Endothelial cell of umbilical vein (primary cell): ENCODE data around the gene ZBED4. TPM values are rescaled to one million over a fixed set of nuclear protein-coding genes. Genes with fewer than 3 reads are reported as not detected.

Experiments used
- BruUV-seq: library from RNA; stranded (reverse); fragments of 400-500 nt; replicated peaks from 2 replicates; lab custom pipeline; 2021; lab: Mats Ljungman, UMichigan
- CTCF ChIA-PET: fragments of 300-600, 350-600 bp; sonication (Branson Sonifier 250); formaldehyde crosslinking; loops from one replicate; lab custom pipeline; 2021; ENCODE audit warnings: antibody characterized with exemption, inconsistent platforms; lab: Charles Lee
- POLR2A ChIA-PET: fragments of 300-600, 350-600 bp; sonication (Branson Sonifier 250); formaldehyde crosslinking; loops from one replicate; lab custom pipeline; 2021; ENCODE audit warnings: antibody characterized with exemption, inconsistent platforms; lab: Charles Lee
- DNase-seq: peaks from one replicate; pipeline ENCODE4 v3.0.0-alpha.2; 2011; ENCODE audit warnings: low read depth, low spot score
- FAIRE-seq: peaks from 2 replicates; lab custom pipeline; 2011; peaks lifted over from hg19 to GRCh38; lab: Jason Lieb, UNC
- H2AFZ ChIP-seq: 2 replicates; pipeline ENCODE4 v1.6.0; 2012; ENCODE audit warnings: low read depth, low read length, control low read depth, inconsistent platforms
- H3K27ac ChIP-seq: 2 replicates; pipeline ENCODE4 v1.5.1; 2011; ENCODE audit warnings: low read depth, mild to moderate bottlenecking, control low read depth, low read length, moderate library complexity; ENCODE audit not compliant: insufficient read depth
- H3K27me3 ChIP-seq, 2 experiments: 2 replicates each; pipeline versions ENCODE4 v1.6.0 to v1.6.1; 2011; ENCODE audit warnings: low read length in 2 of 2, mixed read lengths in 1 of 2; ENCODE audit not compliant: control insufficient read depth in 2 of 2, insufficient read depth in 2 of 2
- H3K36me3 ChIP-seq, 2 experiments: 2 replicates in 1 of 2; 3 replicates in 1 of 2; pipeline ENCODE4 v1.5.1; 2011; ENCODE audit warnings: low read length in 2 of 2, mild to moderate bottlenecking in 1 of 2, moderate library complexity in 1 of 2; ENCODE audit not compliant: control insufficient read depth in 2 of 2, insufficient read depth in 2 of 2; ENCODE audit errors: extremely low read depth in 1 of 2
- H3K4me1 ChIP-seq: 3 replicates; pipeline ENCODE4 v1.5.1; 2011; ENCODE audit warnings: mild to moderate bottlenecking, low read length; ENCODE audit not compliant: control insufficient read depth, insufficient read depth; ENCODE audit errors: extremely low read depth
- H3K4me2 ChIP-seq: 2 replicates; pipeline ENCODE4 v1.6.1; 2011; ENCODE audit warnings: low read length, control low read depth, mixed read lengths; ENCODE audit not compliant: insufficient read depth
- H3K4me3 ChIP-seq, 3 experiments: fragments of 200-600 bp in 1 of 3; sonication (generic), shearing (Covaris generic) in 1 of 3; replicated peaks in 1 of 3; 2 replicates each; pipeline ENCODE4 v1.5.1; 2011 to 2016; ENCODE audit warnings: control low read depth in 3 of 3, low read length in 3 of 3, mild to moderate bottlenecking in 2 of 3, inconsistent platforms in 1 of 3, low read depth in 1 of 3, moderate library complexity in 1 of 3; ENCODE audit not compliant: insufficient read depth in 1 of 3
- H3K79me2 ChIP-seq: 2 replicates; pipeline ENCODE4 v1.6.0; 2012; ENCODE audit warnings: low read length, inconsistent platforms; ENCODE audit not compliant: control insufficient read depth, insufficient read depth
- H3K9ac ChIP-seq: replicated peaks from 2 replicates; pipeline ENCODE3; 2011; ENCODE audit warnings: low read length, control low read depth; ENCODE audit not compliant: insufficient read depth; ENCODE audit errors: extremely low read depth
- H3K9me1 ChIP-seq: replicated peaks from 3 replicates; pipeline ENCODE4 v1.6.0; 2011; ENCODE audit warnings: mild to moderate bottlenecking, low read length; ENCODE audit not compliant: control insufficient read depth, insufficient read depth; ENCODE audit errors: extremely low read depth
- H3K9me3 ChIP-seq: replicated peaks from 2 replicates; pipeline ENCODE4 v1.5.1; 2012; ENCODE audit warnings: low read length, inconsistent platforms; ENCODE audit not compliant: control insufficient read depth, insufficient read depth
- H4K20me1 ChIP-seq: replicated peaks from 2 replicates; pipeline ENCODE3; 2011; ENCODE audit warnings: mild to moderate bottlenecking, low read length; ENCODE audit not compliant: control insufficient read depth, insufficient read depth; ENCODE audit errors: extremely low read depth
- EZH2 ChIP-seq: IDR thresholded peaks from 2 replicates; pipeline ENCODE4 v1.6.1; 2012; ENCODE audit warnings: borderline replicate concordance, low read depth, mild to moderate bottlenecking, moderate library complexity, low read length, inconsistent platforms; ENCODE audit not compliant: severe bottlenecking
- FOS ChIP-seq: IDR thresholded peaks from 2 replicates; pipeline ENCODE4 v1.6.1; 2011; ENCODE audit warnings: mild to moderate bottlenecking, low read length, moderate library complexity, borderline replicate concordance; ENCODE audit not compliant: insufficient read depth
- JUN ChIP-seq: IDR thresholded peaks from 2 replicates; pipeline ENCODE4 v1.6.1; 2011; ENCODE audit warnings: borderline replicate concordance, low read depth; ENCODE audit not compliant: insufficient read length, insufficient read depth
- MYC ChIP-seq: IDR thresholded peaks from one replicate; pipeline ENCODE4 v1.6.1; 2011; ENCODE audit warnings: mild to moderate bottlenecking, low read depth, low read length
- POLR2A ChIP-seq: IDR thresholded peaks from 2 replicates; pipeline ENCODE4 v1.6.1; 2012; ENCODE audit warnings: low read depth, mild to moderate bottlenecking, control low read depth, low read length
- POLR2AphosphoS5 ChIP-seq: IDR thresholded peaks from 2 replicates; pipeline ENCODE4 v1.6.1; 2012; ENCODE audit warnings: low read depth, mild to moderate bottlenecking, control low read depth, low read length, moderate library complexity; ENCODE audit not compliant: insufficient read depth
- dilution Hi-C: fragments of 300-500 bp; cut with MboI; formaldehyde crosslinking; loops from one replicate; pipeline ENCODE4 v1.15.0; 2019; ENCODE audit warnings: low sequenced_read_pairs; ENCODE audit not compliant: extremely low pct_ligation_motif_present
- intact Hi-C: fragments of 100-400 bp; cut with micrococcal nuclease; formaldehyde crosslinking; loops from one replicate; pipeline ENCODE4 v1.10.0; 2022
- polyA plus RNA-seq, 4 experiments: library from polyadenylated mRNA; depleted of rRNA in 3 of 4; stranded (reverse) in 3 of 4; unstranded in 1 of 4; fragments of >200 nt; gene quantifications; 2 replicates each; pipeline versions ENCODE4 v1.2.1 to v1.2.3, GENCODE V29; 2011 to 2012; ENCODE audit warnings: missing spikeins in 1 of 4
- total RNA-seq: library from RNA; stranded (reverse); gene quantifications from 2 replicates; pipeline ENCODE4 v1.2.3, GENCODE V29; 2021
- TF ChIP-seq, protein P1 (sequence below): IDR thresholded peaks from 2 replicates; pipeline ENCODE4 v1.6.1; 2011; ENCODE audit not compliant: insufficient read depth, insufficient read length

Gene ZBED4
- total and polyA plus RNA-seq, 2 donors (not counting 3 experiments of a cell fraction or from before 2014, with no cell fraction given) = 8.6 to 18.2 TPM

DNA sequence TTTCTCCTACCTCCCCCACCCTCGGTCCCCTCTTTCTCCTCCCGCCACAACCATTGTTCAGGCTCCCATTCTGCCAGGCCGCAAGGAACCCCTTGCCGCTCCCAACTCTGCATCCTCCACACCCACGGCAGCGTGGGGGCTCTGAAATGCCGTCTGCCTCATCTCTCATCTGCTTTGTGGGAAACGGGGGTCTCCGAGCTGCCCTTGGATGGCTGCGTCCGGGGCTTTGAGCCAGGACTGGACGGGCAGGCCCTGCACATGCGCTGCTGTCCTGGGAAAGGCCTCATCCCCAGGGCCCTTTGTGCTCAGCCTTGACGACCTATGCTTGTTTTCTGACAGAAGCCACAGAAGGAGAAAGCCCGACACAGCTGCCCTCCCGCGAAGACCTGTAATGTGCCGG is 73.3 kb downstream of the ZBED4 start:
- H2AFZ ChIP-seq = no peak overlapping the region
- H3K4me1 ChIP-seq = peaks cover 20% of the 10 kb centered on the region
- no peaks in the 10 kb centered on the region for H3K9me1 ChIP-seq
- dilution Hi-C loops (no loop called here), intact Hi-C loops (no loop called here)
- CTCF ChIA-PET = interaction anchor here (1.0 to 2.3 kb wide), 3 partner anchors 103 to 160 kb away, joined by 3 to 31 read pairs (median 12); no protein-coding TSS in a partner anchor
- H3K27ac ChIP-seq = no peak overlapping the region
- no peaks in the 10 kb centered on the region for H3K9me3 ChIP-seq
- TF ChIP-seq JUN (no peak), POLR2AphosphoS5 (no peak), POLR2A (no peak), EZH2 (no peak)
- DNase-seq = no peak
- POLR2A ChIA-PET = no interaction called here
- no TSS peak for BruUV-seq
- H3K4me3 ChIP-seq = no peak overlapping the region
- no peak for FAIRE-seq
- no peak overlapping the region for H3K4me2 ChIP-seq
- H3K36me3 ChIP-seq = no peaks in the 10 kb centered on the region
- no peaks in the 10 kb centered on the region for H4K20me1 ChIP-seq
- no peak overlapping the region for H3K9ac ChIP-seq
- H3K79me2 ChIP-seq = no peaks in the 10 kb centered on the region
- H3K27me3 ChIP-seq = no peaks in the 10 kb centered on the region

DNA sequence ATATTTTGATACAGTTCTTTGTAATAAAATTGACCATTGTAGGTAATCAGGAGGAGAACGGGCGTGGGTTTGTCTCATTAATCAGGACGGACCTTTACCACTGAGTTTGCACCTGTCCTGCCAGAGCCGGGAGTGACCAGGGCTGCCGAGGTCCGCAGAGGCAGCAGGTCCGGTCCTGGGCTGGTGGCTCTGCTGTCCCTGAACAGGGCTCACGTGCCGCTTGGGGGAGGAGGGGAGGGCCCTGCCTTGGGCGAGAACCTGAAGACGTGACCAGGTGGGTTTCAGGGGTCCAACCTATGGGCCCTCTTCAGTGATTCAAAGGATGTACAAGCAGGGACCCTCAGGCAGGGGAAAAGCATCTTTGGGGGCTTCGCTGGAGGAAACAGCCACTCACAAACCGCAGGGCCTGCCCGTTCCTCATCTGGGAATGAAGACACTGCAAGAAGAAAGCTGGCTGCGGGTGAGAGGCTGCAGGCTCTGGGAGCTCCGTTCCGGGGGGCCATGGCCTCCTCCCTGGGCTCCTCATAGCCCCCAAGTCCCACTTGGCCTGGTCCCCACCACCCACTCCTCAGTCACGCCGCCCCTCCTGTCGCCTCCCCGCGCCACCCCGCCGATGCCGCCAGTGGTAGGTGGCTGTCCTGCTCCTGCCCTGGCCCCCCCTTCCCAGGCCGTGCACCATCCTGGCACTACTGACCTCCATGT is 74.0 kb downstream of the ZBED4 start:
- FAIRE-seq (no peak), DNase-seq (no peak)
- no peak overlapping the region for H3K27ac ChIP-seq
- intact Hi-C loops (no loop called here), dilution Hi-C loops (no loop called here)
- H3K9me1 ChIP-seq = no peaks in the 10 kb centered on the region
- no peak overlapping the region for H3K4me3 ChIP-seq
- TF ChIP-seq FOS (no peak), EZH2 (no peak), MYC (no peak)
- TF ChIP-seq, protein P1, sequence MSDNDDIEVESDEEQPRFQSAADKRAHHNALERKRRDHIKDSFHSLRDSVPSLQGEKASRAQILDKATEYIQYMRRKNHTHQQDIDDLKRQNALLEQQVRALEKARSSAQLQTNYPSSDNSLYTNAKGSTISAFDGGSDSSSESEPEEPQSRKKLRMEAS = no peak
- peaks cover 20% of the 10 kb centered on the region for H3K4me1 ChIP-seq
- no peaks in the 10 kb centered on the region for H3K36me3 ChIP-seq
- no TSS peak for BruUV-seq
- ChIA-PET POLR2A (no interaction called here), CTCF (interaction anchor here (1.0 to 2.3 kb wide), 2 partner anchors 102 to 160 kb away, joined by 3 to 31 read pairs; no protein-coding TSS in a partner anchor)
- no peaks in the 10 kb centered on the region for H3K9me3 ChIP-seq
- no peaks in the 10 kb centered on the region for H3K27me3 ChIP-seq
- H3K4me2 ChIP-seq = no peak overlapping the region
- no peaks in the 10 kb centered on the region for H3K79me2 ChIP-seq
- H2AFZ ChIP-seq = no peak overlapping the region
- no peaks in the 10 kb centered on the region for H4K20me1 ChIP-seq
- no peak overlapping the region for H3K9ac ChIP-seq
